Mammary epithelial cell (primary cell): ENCODE results near the gene THRB.

ENCODE experiments used
- CTCF ChIP-seq, 2 donors: IDR thresholded peaks in 1 of 2; conservative IDR thresholded peaks in 1 of 2; 2 replicates each; pipeline ENCODE4 v1.5.1; 2011 to 2012; ENCODE audit warnings: inconsistent platforms in 2 of 2, low read length in 2 of 2, mild to moderate bottlenecking in 2 of 2, control low read depth in 1 of 2, low read depth in 1 of 2; ENCODE audit not compliant: insufficient read depth in 1 of 2; ENCODE audit errors: extremely low read depth in 1 of 2
- EZH2 ChIP-seq: IDR thresholded peaks from 2 replicates; pipeline ENCODE4 v1.6.1; 2012; ENCODE audit warnings: low read length, inconsistent platforms, borderline replicate concordance

GRCh38 chr3:24253336-24253735, 241.3 kb downstream of the THRB start:
- no peak for TF ChIP-seq CTCF (conservative IDR thresholded peaks at IDR 0.05 in 1 of 2, IDR thresholded peaks at IDR 0.05 in 1 of 2; ENCODE audit: extremely low read depth in 1 of 2, insufficient read depth in 1 of 2, low read depth in 1 of 2, low read length in 2 of 2)
- TF ChIP-seq EZH2: no peak
